K562 (cell line): Measurements from ENCODE around the gene SAMD13.

Source experiments
- JUN ChIP-seq, 2 experiments: sonication (generic) in 1 of 2; formaldehyde crosslinking in 1 of 2; IDR thresholded peaks; 2 replicates each; pipeline versions ENCODE4 v1.6.1 to v1.8.0; 2012 to 2022; ENCODE audit warnings: borderline replicate concordance in 2 of 2, mild to moderate bottlenecking in 2 of 2, improper control_type of control experiment in 1 of 2, low read depth in 1 of 2, low read length in 1 of 2, missing genetic modification reagents in 1 of 2
- SMARCA5 ChIP-seq: fragments of 450-650 bp; IDR thresholded peaks from 2 replicates; pipeline ENCODE4 v1.6.1; 2016

DNA sequence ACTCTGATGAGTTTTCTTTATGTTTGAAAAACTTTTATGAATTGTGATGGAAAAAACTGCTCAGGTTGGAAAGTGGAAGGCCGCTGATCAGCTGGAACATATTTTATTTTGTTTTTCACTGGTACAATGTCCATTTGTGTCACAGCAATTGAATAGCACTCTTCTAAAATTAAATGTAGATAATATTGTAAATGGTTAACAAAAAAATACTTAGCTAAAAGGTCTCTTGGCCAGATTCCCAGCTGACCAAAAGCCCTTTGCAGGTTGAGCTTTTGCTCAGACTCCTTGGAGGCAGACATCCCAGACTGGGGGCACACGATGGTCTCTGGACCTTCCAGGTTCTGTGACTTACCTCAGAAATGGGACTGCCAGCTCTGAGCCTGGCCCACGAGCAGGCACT is 26.3 kb downstream of the SAMD13 start:
- TF ChIP-seq SMARCA5 (no peak), JUN (IDR thresholded peaks at IDR 0.05; ENCODE audit: borderline replicate concordance, low read depth, low read length) (no peak), JUN (CRISPR knock-in tag; IDR thresholded peaks at IDR 0.05; ENCODE audit: borderline replicate concordance) (no peak)
